Gastroesophageal sphincter (tissue), 3 donors: ENCODE results near the gene TSSK3.

Experiments used
- EP300 ChIP-seq: sonication (generic); formaldehyde crosslinking; IDR thresholded peaks from one replicate; pipeline ENCODE4 v1.6.1; 2017; ENCODE audit warnings: antibody characterized with exemption, mild to moderate bottlenecking
- POLR2A ChIP-seq, 2 donors: fragments of 450-650 bp; IDR thresholded peaks; one replicate each; pipeline ENCODE4 v1.6.1; 2017; ENCODE audit warnings: antibody characterized with exemption in 2 of 2, mild to moderate bottlenecking in 2 of 2, moderate library complexity in 1 of 2
- TF ChIP-seq, protein P1 (sequence below), 4 experiments: fragments of 200-600 bp in 2 of 4; fragments of 450-650 bp in 2 of 4; sonication (generic) in 1 of 4; IDR thresholded peaks; one replicate each; pipeline ENCODE4 v1.5.1; 2017 to 2019; ENCODE audit warnings: antibody characterized with exemption in 4 of 4, mild to moderate bottlenecking in 2 of 4, moderate library complexity in 2 of 4

DNA sequence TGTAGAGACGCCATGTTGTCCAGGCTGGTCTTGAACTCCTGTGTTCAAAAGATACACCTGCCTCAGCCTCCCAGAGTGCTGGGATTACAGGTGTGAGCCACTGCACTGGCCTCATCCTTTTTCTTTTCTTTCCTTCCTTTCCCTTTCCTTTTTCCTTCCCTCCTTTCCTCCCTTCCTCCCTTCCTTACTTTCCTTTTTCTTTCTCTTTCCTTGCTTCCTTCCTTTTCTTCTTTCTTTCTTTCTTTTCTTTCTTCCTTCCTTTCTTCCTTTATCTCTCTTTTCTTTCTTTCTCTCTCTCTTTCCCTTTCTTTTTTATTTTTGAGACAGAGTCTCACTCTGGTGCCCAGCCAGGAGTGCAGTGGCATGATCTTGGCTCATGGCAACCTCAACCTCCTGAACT, 5.9 kb upstream of the TSSK3 start:
- TF ChIP-seq, protein P1, sequence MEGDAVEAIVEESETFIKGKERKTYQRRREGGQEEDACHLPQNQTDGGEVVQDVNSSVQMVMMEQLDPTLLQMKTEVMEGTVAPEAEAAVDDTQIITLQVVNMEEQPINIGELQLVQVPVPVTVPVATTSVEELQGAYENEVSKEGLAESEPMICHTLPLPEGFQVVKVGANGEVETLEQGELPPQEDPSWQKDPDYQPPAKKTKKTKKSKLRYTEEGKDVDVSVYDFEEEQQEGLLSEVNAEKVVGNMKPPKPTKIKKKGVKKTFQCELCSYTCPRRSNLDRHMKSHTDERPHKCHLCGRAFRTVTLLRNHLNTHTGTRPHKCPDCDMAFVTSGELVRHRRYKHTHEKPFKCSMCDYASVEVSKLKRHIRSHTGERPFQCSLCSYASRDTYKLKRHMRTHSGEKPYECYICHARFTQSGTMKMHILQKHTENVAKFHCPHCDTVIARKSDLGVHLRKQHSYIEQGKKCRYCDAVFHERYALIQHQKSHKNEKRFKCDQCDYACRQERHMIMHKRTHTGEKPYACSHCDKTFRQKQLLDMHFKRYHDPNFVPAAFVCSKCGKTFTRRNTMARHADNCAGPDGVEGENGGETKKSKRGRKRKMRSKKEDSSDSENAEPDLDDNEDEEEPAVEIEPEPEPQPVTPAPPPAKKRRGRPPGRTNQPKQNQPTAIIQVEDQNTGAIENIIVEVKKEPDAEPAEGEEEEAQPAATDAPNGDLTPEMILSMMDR (IDR thresholded peaks at IDR 0.05): no peak
- no peak for TF ChIP-seq POLR2A (IDR thresholded peaks at IDR 0.05)
- TF ChIP-seq EP300: no peak
